Heart left ventricle (tissue), 16 donors: ENCODE results near the gene SUGP2. TPM values are rescaled to one million over a fixed set of nuclear protein-coding genes. Genes with fewer than 3 reads are reported as not detected.
A peak's percentile ranks its signal among the peaks of the same experiment; 100 is the strongest.

Experiments
- ATAC-seq, 4 donors: fragments of 200-7000 bp; cut with Tn5 transposase; one replicate each; pipeline ENCODE4 v1.9.1; 2020 to 2022; ENCODE audit warnings: moderate library complexity in 4 of 4, mild to moderate bottlenecking in 3 of 4, moderate number of reproducible peaks in 1 of 4
- DNase-seq, 5 donors: peaks; one replicate each; pipeline ENCODE4 v3.0.0-alpha.2; 2020
- H3K27ac ChIP-seq, 12 donors: fragments of 200-600 bp; sonication (generic) in 4 of 12; one replicate each; pipeline versions ENCODE4 v1.5.0 to v1.8.0; 2016 to 2022; ENCODE audit warnings: mild to moderate bottlenecking in 2 of 12
- H3K27me3 ChIP-seq, 9 donors: fragments of 200-600 bp; sonication (generic) in 2 of 9; one replicate each; pipeline versions ENCODE4 v1.5.1 to v1.8.0; 2016 to 2022; ENCODE audit warnings: mild to moderate bottlenecking in 3 of 9
- H3K36me3 ChIP-seq, 9 donors: fragments of 200-600 bp; sonication (generic) in 2 of 9; one replicate each; pipeline versions ENCODE4 v1.5.0 to v1.8.0; 2018 to 2022; ENCODE audit warnings: mild to moderate bottlenecking in 2 of 9
- H3K4me1 ChIP-seq, 12 donors: fragments of 200-600 bp; sonication (generic) in 4 of 12; one replicate each; pipeline versions ENCODE4 v1.5.0 to v1.8.0; 2016 to 2022; ENCODE audit warnings: mild to moderate bottlenecking in 3 of 12
- H3K4me3 ChIP-seq, 12 donors: fragments of 200-600 bp; sonication (generic) in 4 of 12; one replicate each; pipeline versions ENCODE4 v1.5.0 to v1.8.0; 2017 to 2022; ENCODE audit warnings: mild to moderate bottlenecking in 9 of 12, moderate library complexity in 4 of 12
- H3K9me3 ChIP-seq, 12 donors: fragments of 200-600 bp; sonication (generic) in 4 of 12; one replicate each; pipeline versions ENCODE4 v1.5.0 to v1.8.0; 2016 to 2022; ENCODE audit warnings: mild to moderate bottlenecking in 1 of 12
- CTCF ChIP-seq, 12 donors: fragments of 200-600 bp; sonication (generic) in 4 of 12; IDR thresholded peaks; one replicate each; pipeline versions ENCODE4 v1.5.0 to v1.8.0; 2018 to 2022; ENCODE audit warnings: antibody characterized with exemption in 12 of 12, mild to moderate bottlenecking in 5 of 12
- POLR2A ChIP-seq, 2 donors: fragments of 450-650 bp; IDR thresholded peaks; one replicate each; pipeline ENCODE4 v1.6.1; 2017; ENCODE audit warnings: antibody characterized with exemption in 2 of 2, mild to moderate bottlenecking in 2 of 2, moderate library complexity in 2 of 2
- WGBS, 4 donors: extraction: QIAGEN DNeasy Blood & Tissue Kit in 2 of 4; methylation state at CpG; one replicate each; pipeline versions ENCODE4 v1.1.5 to v1.1.7; 2013 to 2018; 5-methylcytosine and 5-hydroxymethylcytosine counted together
- intact Hi-C, 10 donors: fragments of 100-400 bp; cut with DNase I; formaldehyde crosslinking; loops; one replicate each; pipeline versions ENCODE4 v1.11.1 to v1.14.2; 2022
- polyA plus RNA-seq, 2 donors: library from polyadenylated mRNA; stranded (reverse); fragments of 200-250 nt; gene quantifications; one replicate each; pipeline ENCODE4 v1.2.3, GENCODE V29; 2013
- total RNA-seq, 9 donors: library from RNA; depleted of rRNA in 2 of 9; stranded (reverse); fragments of >200 nt in 2 of 9; fragmentation: NEBNext Ultra II Directional in 3 of 9; extraction: Animal tissue kit (Norgen Biotek cat#: 25700) in 3 of 9; gene quantifications; one replicate each; pipeline versions ENCODE4 v1.1.0 to v1.2.4, GENCODE V29; 2016 to 2023
- donor health status: ischemic (EF 13 %, LVEDD 7.1; RV severe dilation, severe dysfunction).
- donor health status: healthy with polysubstance abuse.
- donor health status: DM: no; HTN: yes; CAD: no.
- donor health status: DM: no; HTN: no; CAD: no.
- donor health status: ischemic (EF 25% LVEDD 6.9; RV normal size, moderate dysfunction).
- donor health status: ischemic (EF 25% LVEDD 5.7; RV mildly dilated, moderate dysfunction).
- donor health status: healthy.
- donor health status: DM: yes; HTN: yes; CAD: no.
- donor health status: ischemic (EF 35%, LVEDD 5.7; RV mildly dilated, moderate dysfunction).
- donor health status: nonischemic (EF 11% LVEDD 7.7; RV severe dilation, severe dysfunction).
- donor health status: DM: yes; HTN: yes; CAD: no.
- donor health status: PGD.
- donor health status: ischemic (EF 29% LVEDD 5.4; RV normal size, mild dysfunction).
- donor health status: nonischemic (EF 23%, LVEDD 6.1; RV moderate dilation, normal function).

Gene SUGP2
- total and polyA plus RNA-seq, 11 donors = 36.1 to 76.5 (median 56.6) TPM

GRCh38 chr19:19050731-19051130 is 17.4 kb upstream of the SUGP2 start:
- DNase-seq (no peak), ATAC-seq (no peak)
- H3K9me3 ChIP-seq = no peaks in the 10 kb centered on the region
- TF ChIP-seq POLR2A (IDR thresholded peaks at IDR 0.05) = no peak
- TF ChIP-seq CTCF (IDR thresholded peaks at IDR 0.05) = no peak
- 76 to 92% (median 89%) methylated on average over 2 of the region's 2 CpGs for WGBS, 4 donors
- H3K4me3 ChIP-seq = no peak overlapping the region
- intact Hi-C loops = loop anchor here in 3 of 10 donors (5.0 kb wide), 4 partner anchors 62 to 127 kb away; partner anchors contain the start of gene TMEM161A (in 1 of the 3)
- H3K4me1 ChIP-seq = peaks cover 0 to 6% (median 0%) of the 10 kb centered on the region in 12 donors
- H3K27ac ChIP-seq = no peak overlapping the region
- peaks cover 0 to 75% (median 54%) of the 10 kb centered on the region in 9 donors for H3K36me3 ChIP-seq
- no peaks in the 10 kb centered on the region for H3K27me3 ChIP-seq

- H3K27me3 ChIP-seq = no peaks in the 10 kb centered on the region
- no peak for ATAC-seq
- no peak for DNase-seq
- TF ChIP-seq CTCF (IDR thresholded peaks at IDR 0.05) (no peak), POLR2A (IDR thresholded peaks at IDR 0.05) (no peak)
- H3K36me3 ChIP-seq = peaks cover 0 to 75% (median 53%) of the 10 kb centered on the region in 9 donors
- 93 to 96% (median 94%) methylated on average over 4 of the region's 4 CpGs for WGBS, 4 donors
- peaks cover 0 to 6% (median 0%) of the 10 kb centered on the region in 12 donors for H3K4me1 ChIP-seq
- no peak overlapping the region for H3K27ac ChIP-seq
- intact Hi-C loops = loop anchor here in 3 of 10 donors (5.0 kb wide), 4 partner anchors 62 to 127 kb away; partner anchors contain the start of gene TMEM161A (in 1 of the 3)
- no peaks in the 10 kb centered on the region for H3K9me3 ChIP-seq
- no peak overlapping the region for H3K4me3 ChIP-seq
Measured at GRCh38 chr19:19050104-19050503, 16.8 kb upstream of the SUGP2 start.

- H3K27me3 ChIP-seq = no peaks in the 10 kb centered on the region
- ATAC-seq (no peak), DNase-seq (no peak)
- intact Hi-C loops = no loop called here
- no peak overlapping the region for H3K27ac ChIP-seq
- H3K9me3 ChIP-seq = no peaks in the 10 kb centered on the region
- 91 to 97% (median 94%) methylated on average over 2 of the region's 2 CpGs for WGBS, 4 donors
- H3K36me3 ChIP-seq = peaks cover 0 to 75% (median 53%) of the 10 kb centered on the region in 9 donors
- TF ChIP-seq POLR2A (IDR thresholded peaks at IDR 0.05) (no peak), CTCF (IDR thresholded peaks at IDR 0.05) (no peak)
- H3K4me1 ChIP-seq = peaks cover 0 to 6% (median 0%) of the 10 kb centered on the region in 12 donors
- no peak overlapping the region for H3K4me3 ChIP-seq
Measured at GRCh38 chr19:19049406-19049805, 16.1 kb upstream of the SUGP2 start.

- ATAC-seq (peak in 1 of 4 donors; percentile 8), DNase-seq (no peak)
- intact Hi-C loops = no loop called here
- Histone ChIP-seq H3K4me1 (peaks cover 0 to 16% (median 2%) of the 10 kb centered on the region in 12 donors), H3K9me3 (no peaks in the 10 kb centered on the region), H3K27ac (no peak overlapping the region), H3K36me3 (peaks cover 0 to 56% (median 33%) of the 10 kb centered on the region in 9 donors), H3K4me3 (no peak overlapping the region), H3K27me3 (no peaks in the 10 kb centered on the region)
- WGBS, 4 donors = 93 to 100% (median 95%) methylated on average over 1 to 6 of the region's 6 CpGs
- TF ChIP-seq POLR2A (IDR thresholded peaks at IDR 0.05) (no peak), CTCF (IDR thresholded peaks at IDR 0.05) (no peak)
Measured at GRCh38 chr19:19043881-19044280, 10.6 kb upstream of the SUGP2 start.
